GM13977 (cell line): Measurements from ENCODE around the gene COPG2.
A peak's percentile ranks its signal among the peaks of the same experiment; 100 is the strongest.

Experiments
- DNase-seq: peaks from one replicate; pipeline ENCODE4 v3.0.0; 2012; ENCODE audit warnings: low spot score
- CTCF ChIP-seq: IDR thresholded peaks from 2 replicates; pipeline ENCODE4 v1.5.1; 2012; ENCODE audit warnings: mild to moderate bottlenecking, control low read depth; ENCODE audit not compliant: insufficient read depth; ENCODE audit errors: extremely low read depth, missing control alignments
- in situ Hi-C: fragments of 300-500 bp; cut with MboI; formaldehyde crosslinking; loops from one replicate; pipeline ENCODE4 v1.12.0; 2022; ENCODE audit warnings: low sequenced_read_pairs, low pct_unique_long_range_greater_than_20kb, mixed read lengths, inconsistent platforms; ENCODE audit not compliant: unreplicated experiment

COPG2 gene

GRCh38 chr7:130655286-130655685 lies 13.3 kb downstream of the COPG2 start:
- TF ChIP-seq CTCF, result no peak
- no peak for DNase-seq
- in situ Hi-C loops, result no loop called here

- no peak for DNase-seq
- in situ Hi-C loops, result no loop called here
- TF ChIP-seq CTCF, result no peak
Observed at GRCh38 chr7:130654850-130655249, 13.7 kb downstream of the COPG2 start.

GRCh38 chr7:130650611-130651120 lies 17.9 kb downstream of the COPG2 start:
- DNase-seq, result no peak
- in situ Hi-C loops, result no loop called here
- TF ChIP-seq CTCF, result no peak

GRCh38 chr7:130649004-130649790 lies 19.4 kb downstream of the COPG2 start:
- TF ChIP-seq CTCF, result no peak
- in situ Hi-C loops, result no loop called here
- peak; percentile 48 for DNase-seq

- in situ Hi-C loops, result no loop called here
- peak; percentile 17 for DNase-seq
- TF ChIP-seq CTCF, result no peak
Observed at GRCh38 chr7:130648580-130648979, 20.0 kb downstream of the COPG2 start.

GRCh38 chr7:130642383-130642782 lies 26.2 kb downstream of the COPG2 start:
- TF ChIP-seq CTCF, result no peak
- in situ Hi-C loops, result no loop called here
- DNase-seq, result no peak

GRCh38 chr7:130641497-130641896 lies 27.1 kb downstream of the COPG2 start:
- TF ChIP-seq CTCF, result no peak
- DNase-seq, result no peak
- in situ Hi-C loops, result no loop called here
